Hepatocyte (in vitro differentiated cells): ENCODE data around the gene LMF2.

Experiments
- CTCF ChIP-seq: fragments of 200-600 bp; sonication (generic); IDR thresholded peaks from 2 replicates; pipeline ENCODE4 v1.5.1; 2016; ENCODE audit warnings: antibody characterized with exemption, mild to moderate bottlenecking; ENCODE audit not compliant: poor library complexity
- EZH2phosphoT487 ChIP-seq: fragments of 200-600 bp; sonication (generic); IDR thresholded peaks from one replicate; pipeline ENCODE4 v1.6.1; 2018; ENCODE audit warnings: antibody characterized with exemption, mild to moderate bottlenecking, low read depth, moderate library complexity; ENCODE audit not compliant: unreplicated experiment, severe bottlenecking

DNA sequence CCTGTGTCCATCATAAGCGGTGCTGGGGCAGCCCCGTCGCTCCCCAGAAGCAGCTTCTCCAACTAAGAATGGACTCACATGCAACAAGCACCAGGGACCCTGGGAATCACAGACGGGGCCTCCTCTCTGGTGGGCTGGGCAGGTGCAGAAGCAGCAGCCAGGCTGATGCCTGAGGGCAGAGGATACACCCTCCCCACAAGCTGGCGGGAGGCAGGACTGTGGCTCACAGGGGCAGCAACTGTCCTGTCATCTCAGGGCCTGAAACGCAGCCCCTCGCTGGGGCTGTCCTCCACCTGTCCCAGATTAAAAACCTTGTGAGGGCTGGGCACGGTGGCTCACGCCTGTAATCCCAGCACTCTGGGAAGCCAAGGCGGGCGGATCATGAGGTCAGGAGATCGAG, 29.6 kb downstream of the LMF2 start:
- TF ChIP-seq CTCF = no peak
- TF ChIP-seq EZH2phosphoT487 = no peak
